Astrocyte (in vitro differentiated cells and primary cell): ENCODE results near the gene AP3B1. TPM values are rescaled to one million over a fixed set of nuclear protein-coding genes. Genes with fewer than 3 reads are reported as not detected.

ENCODE experiments used
- DNase-seq: peaks from one replicate; pipeline ENCODE4 v3.0.0-alpha.2; 2010; ENCODE audit warnings: low read depth
- FAIRE-seq: peaks from 2 replicates; lab custom pipeline; 2011; peaks lifted over from hg19 to GRCh38; lab: Jason Lieb, UNC
- H2AFZ ChIP-seq: 2 replicates; pipeline ENCODE4 v1.6.0; 2012; ENCODE audit warnings: low read depth, low read length, inconsistent platforms
- H3K27ac ChIP-seq: 2 replicates; pipeline ENCODE4 v1.5.1; 2011; ENCODE audit warnings: low read depth, low read length, inconsistent platforms
- H3K27me3 ChIP-seq: 2 replicates; pipeline ENCODE4 v1.6.0; 2011; ENCODE audit warnings: low read length, inconsistent platforms; ENCODE audit not compliant: insufficient read depth
- H3K36me3 ChIP-seq: 2 replicates; pipeline ENCODE4 v1.5.1; 2011; ENCODE audit warnings: low read length, inconsistent platforms; ENCODE audit not compliant: insufficient read depth
- H3K4me1 ChIP-seq: 2 replicates; pipeline ENCODE4 v1.5.1; 2011; ENCODE audit warnings: low read length, inconsistent platforms; ENCODE audit not compliant: insufficient read depth
- H3K4me2 ChIP-seq: 2 replicates; pipeline ENCODE4 v1.6.0; 2012; ENCODE audit warnings: low read length, inconsistent platforms
- H3K4me3 ChIP-seq: 2 replicates; pipeline ENCODE4 v1.5.1; 2011; ENCODE audit warnings: low read depth, mild to moderate bottlenecking, low read length, inconsistent platforms; ENCODE audit not compliant: insufficient read depth
- H3K79me2 ChIP-seq: 2 replicates; pipeline ENCODE4 v1.6.0; 2012; ENCODE audit warnings: mild to moderate bottlenecking, low read length, inconsistent platforms; ENCODE audit not compliant: insufficient read depth
- H3K9ac ChIP-seq: 2 replicates; pipeline ENCODE4 v1.6.0; 2012; ENCODE audit warnings: mild to moderate bottlenecking, low read length, inconsistent platforms
- H3K9me3 ChIP-seq: 2 replicates; pipeline ENCODE4 v1.5.1; 2012; ENCODE audit warnings: low read depth, mild to moderate bottlenecking, low read length, inconsistent platforms; ENCODE audit not compliant: insufficient read depth
- H4K20me1 ChIP-seq: 2 replicates; pipeline ENCODE4 v1.6.0; 2012; ENCODE audit warnings: low read length, inconsistent platforms; ENCODE audit not compliant: insufficient read depth
- H3K27ac Mint-ChIP-seq: one replicate; pipeline ENCODE4 v1.8.0; 2021; ENCODE audit warnings: mild to moderate bottlenecking, mixed read lengths; ENCODE audit not compliant: unreplicated experiment
- H3K27me3 Mint-ChIP-seq: one replicate; pipeline ENCODE4 v1.8.0; 2021; ENCODE audit warnings: low read depth, mixed read lengths; ENCODE audit not compliant: unreplicated experiment
- H3K36me3 Mint-ChIP-seq: one replicate; pipeline ENCODE4 v1.8.0; 2021; ENCODE audit warnings: low read depth, mixed read lengths; ENCODE audit not compliant: unreplicated experiment
- H3K4me1 Mint-ChIP-seq: one replicate; pipeline ENCODE4 v1.8.0; 2021; ENCODE audit warnings: low read depth, mixed read lengths; ENCODE audit not compliant: unreplicated experiment
- H3K4me3 Mint-ChIP-seq: one replicate; pipeline ENCODE4 v1.8.0; 2021; ENCODE audit warnings: mild to moderate bottlenecking, moderate library complexity, mixed read lengths; ENCODE audit not compliant: unreplicated experiment
- H3K9me3 Mint-ChIP-seq: one replicate; pipeline ENCODE4 v1.8.0; 2021; ENCODE audit warnings: mild to moderate bottlenecking, mixed read lengths; ENCODE audit not compliant: unreplicated experiment
- CTCF ChIP-seq: IDR thresholded peaks from 2 replicates; pipeline ENCODE4 v1.5.1; 2011; ENCODE audit warnings: low read depth, mild to moderate bottlenecking, inconsistent platforms, low read length, moderate library complexity; ENCODE audit not compliant: insufficient read depth
- EZH2 ChIP-seq: IDR thresholded peaks from 2 replicates; pipeline ENCODE4 v1.6.1; 2012; ENCODE audit warnings: mild to moderate bottlenecking, low read length, inconsistent platforms; ENCODE audit not compliant: insufficient read depth
- total RNA-seq: library from RNA; stranded (reverse); gene quantifications from 2 replicates; pipeline ENCODE4 v1.2.1, GENCODE V29; 2021

AP3B1 gene
- total RNA-seq, 1 donor from 2014 or later: 64.8 TPM

GRCh38 chr5:78243091-78243490 lies 51.4 kb downstream of the AP3B1 start:
- Mint-ChIP-seq H3K27ac (no peak overlapping the region), H3K4me1 (peaks cover 16% of the 10 kb centered on the region), H3K36me3 (peaks cover 7% of the 10 kb centered on the region), H3K4me3 (no peak overlapping the region), H3K27me3 (no peaks in the 10 kb centered on the region), H3K9me3 (no peaks in the 10 kb centered on the region)
- H3K79me2 ChIP-seq: peaks cover 18% of the 10 kb centered on the region
- no peak for DNase-seq
- no peak overlapping the region for H3K4me3 ChIP-seq
- FAIRE-seq: no peak
- peak overlapping the region; percentile 28 for H3K4me2 ChIP-seq
- H3K4me1 ChIP-seq: peaks cover 5% of the 10 kb centered on the region
- no peaks in the 10 kb centered on the region for H3K27me3 ChIP-seq
- H3K9me3 ChIP-seq: no peaks in the 10 kb centered on the region
- peak overlapping the region; percentile 31 for H3K27ac ChIP-seq
- no peak overlapping the region for H3K9ac ChIP-seq
- H3K36me3 ChIP-seq: no peaks in the 10 kb centered on the region
- peaks cover 39% of the 10 kb centered on the region for H4K20me1 ChIP-seq
- H2AFZ ChIP-seq: no peak overlapping the region
- TF ChIP-seq CTCF (no peak), EZH2 (no peak)

GRCh38 chr5:78242001-78242400 lies 52.5 kb downstream of the AP3B1 start:
- peaks cover 16% of the 10 kb centered on the region for H3K4me1 Mint-ChIP-seq
- H3K36me3 Mint-ChIP-seq: peaks cover 7% of the 10 kb centered on the region
- H3K27me3 Mint-ChIP-seq: no peaks in the 10 kb centered on the region
- Histone ChIP-seq H3K36me3 (no peaks in the 10 kb centered on the region), H3K4me1 (peaks cover 5% of the 10 kb centered on the region), H4K20me1 (peaks cover 39% of the 10 kb centered on the region), H3K9me3 (no peaks in the 10 kb centered on the region), H3K4me3 (no peak overlapping the region), H3K27me3 (no peaks in the 10 kb centered on the region), H3K27ac (no peak overlapping the region), H3K9ac (no peak overlapping the region), H3K79me2 (peaks cover 23% of the 10 kb centered on the region), H2AFZ (no peak overlapping the region), H3K4me2 (no peak overlapping the region)
- DNase-seq (no peak), FAIRE-seq (no peak)
- no peaks in the 10 kb centered on the region for H3K9me3 Mint-ChIP-seq
- H3K4me3 Mint-ChIP-seq: no peak overlapping the region
- H3K27ac Mint-ChIP-seq: peak overlapping the region; percentile 23
- TF ChIP-seq EZH2 (no peak), CTCF (no peak)

- Histone ChIP-seq H3K36me3 (no peaks in the 10 kb centered on the region), H3K4me1 (no peaks in the 10 kb centered on the region), H2AFZ (no peak overlapping the region), H3K27me3 (no peaks in the 10 kb centered on the region), H4K20me1 (peaks cover 32% of the 10 kb centered on the region), H3K4me2 (no peak overlapping the region), H3K79me2 (peaks cover 27% of the 10 kb centered on the region), H3K9ac (no peak overlapping the region), H3K4me3 (no peak overlapping the region), H3K9me3 (no peaks in the 10 kb centered on the region), H3K27ac (no peak overlapping the region)
- FAIRE-seq (no peak), DNase-seq (no peak)
- Mint-ChIP-seq H3K36me3 (no peaks in the 10 kb centered on the region), H3K27me3 (no peaks in the 10 kb centered on the region), H3K4me3 (no peak overlapping the region), H3K27ac (no peak overlapping the region), H3K4me1 (peaks cover 4% of the 10 kb centered on the region), H3K9me3 (no peaks in the 10 kb centered on the region)
- no peak for TF ChIP-seq EZH2
- no peak for TF ChIP-seq CTCF
Measured at GRCh38 chr5:78237911-78238310, 56.6 kb downstream of the AP3B1 start.
